Measurements from ENCODE around the gene RIBC1.

Gene RIBC1

GRCh38 chrX:53441531-53442321 is 19.1 kb downstream of the RIBC1 start (continued):
- TF ChIP-seq ZNF2 (tag by site-specific recombination; IDR thresholded peaks at IDR 0.05) = no peak
- peak; percentile 87 for TF ChIP-seq ZNF335 (tag by site-specific recombination; conservative IDR thresholded peaks at IDR 0.05)
- no peak for TF ChIP-seq ZSCAN16 (tag by site-specific recombination; IDR thresholded peaks at IDR 0.05)
- TF ChIP-seq EGR2 (tag by site-specific recombination; IDR thresholded peaks at IDR 0.05; ENCODE audit: low read depth) = no peak
- peak; percentile 84 for TF ChIP-seq ZNF610 (tag by site-specific recombination; IDR thresholded peaks at IDR 0.05; ENCODE audit: borderline replicate concordance)
- 0 out of 2 replicates have a peak, but pooled peaks have one; percentile 5 for TF ChIP-seq ZBTB8A (tag by site-specific recombination; IDR thresholded peaks at IDR 0.05)
- no peak for TF ChIP-seq ZNF114 (tag by site-specific recombination; IDR thresholded peaks at IDR 0.05)
- peak; percentile 47 for TF ChIP-seq IKZF3 (tag by site-specific recombination; IDR thresholded peaks at IDR 0.05)
- no peak for TF ChIP-seq ZNF138 (tag by site-specific recombination; IDR thresholded peaks at IDR 0.05; ENCODE audit: borderline replicate concordance)
- no peak for TF ChIP-seq ZNF23 (tag by site-specific recombination; IDR thresholded peaks at IDR 0.05; ENCODE audit: borderline replicate concordance)
- TF ChIP-seq ZNF362 (tag by site-specific recombination; IDR thresholded peaks at IDR 0.05) = no peak
- TF ChIP-seq ZNF555 (tag by site-specific recombination; conservative IDR thresholded peaks at IDR 0.05) = no peak
- TF ChIP-seq ZNF174 (tag by site-specific recombination; IDR thresholded peaks at IDR 0.05) = no peak
- TF ChIP-seq ZNF704 (tag by site-specific recombination; IDR thresholded peaks at IDR 0.05) = no peak
- TF ChIP-seq, protein P1, sequence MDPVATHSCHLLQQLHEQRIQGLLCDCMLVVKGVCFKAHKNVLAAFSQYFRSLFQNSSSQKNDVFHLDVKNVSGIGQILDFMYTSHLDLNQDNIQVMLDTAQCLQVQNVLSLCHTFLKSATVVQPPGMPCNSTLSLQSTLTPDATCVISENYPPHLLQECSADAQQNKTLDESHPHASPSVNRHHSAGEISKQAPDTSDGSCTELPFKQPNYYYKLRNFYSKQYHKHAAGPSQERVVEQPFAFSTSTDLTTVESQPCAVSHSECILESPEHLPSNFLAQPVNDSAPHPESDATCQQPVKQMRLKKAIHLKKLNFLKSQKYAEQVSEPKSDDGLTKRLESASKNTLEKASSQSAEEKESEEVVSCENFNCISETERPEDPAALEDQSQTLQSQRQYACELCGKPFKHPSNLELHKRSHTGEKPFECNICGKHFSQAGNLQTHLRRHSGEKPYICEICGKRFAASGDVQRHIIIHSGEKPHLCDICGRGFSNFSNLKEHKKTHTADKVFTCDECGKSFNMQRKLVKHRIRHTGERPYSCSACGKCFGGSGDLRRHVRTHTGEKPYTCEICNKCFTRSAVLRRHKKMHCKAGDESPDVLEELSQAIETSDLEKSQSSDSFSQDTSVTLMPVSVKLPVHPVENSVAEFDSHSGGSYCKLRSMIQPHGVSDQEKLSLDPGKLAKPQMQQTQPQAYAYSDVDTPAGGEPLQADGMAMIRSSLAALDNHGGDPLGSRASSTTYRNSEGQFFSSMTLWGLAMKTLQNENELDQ (tag by site-specific recombination; IDR thresholded peaks at IDR 0.05; ENCODE audit: low read depth) = no peak
- no peak for TF ChIP-seq ZNF292 (tag by site-specific recombination; IDR thresholded peaks at IDR 0.05; ENCODE audit: borderline replicate concordance, low read depth)
- TF ChIP-seq ZBTB48 (tag by site-specific recombination; IDR thresholded peaks at IDR 0.05) = no peak

DNA sequence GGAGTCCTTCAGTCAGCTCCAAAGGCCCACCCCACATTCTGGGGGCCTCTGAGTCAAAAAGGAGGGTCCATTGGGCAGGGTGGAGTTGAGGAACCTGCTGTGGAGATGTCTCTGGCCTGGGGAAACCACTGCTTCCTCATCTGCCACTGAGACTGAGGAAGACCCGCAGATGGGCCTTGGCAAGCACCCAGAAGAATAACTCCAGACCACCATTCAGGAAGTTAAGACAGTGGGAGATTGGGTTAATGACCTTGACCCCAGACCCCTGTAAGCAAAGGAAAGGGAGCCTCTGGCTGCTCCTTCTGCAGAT is 19.6 kb downstream of the RIBC1 start:
- Histone ChIP-seq H3K4me3 (ENCODE audit: low read depth, low read length) (no peak overlapping the region; the same call in 1 of the 2 replicates), H3K27ac (ENCODE audit: extremely low read depth, low read depth, low read length) (no peak overlapping the region; the same call in 1 of the 2 replicates), H3K4me1 (ENCODE audit: control insufficient read depth, insufficient read depth, low read length) (peaks cover 3% of the 10 kb centered on the region; the same call in 1 of the 2 replicates), H3K36me3 (ENCODE audit: control insufficient read depth in 2 of 2, insufficient read depth in 1 of 2, low read length in 2 of 2) (no peaks in the 10 kb centered on the region; a peak in 1 of 3 replicates), H3K9me3 (ENCODE audit: control insufficient read depth, insufficient read depth, low read depth, low read length) (no peaks in the 10 kb centered on the region)
- ChIA-PET POLR2A (interaction anchor here (0.6 to 3.5 kb wide), 3 partner anchors 14 to 243 kb away, joined by 3 to 36 read pairs (median 3); partner anchors contain the start of genes RIBC1 and SMC1A), CTCF (interaction anchor here (1.0 to 3.9 kb wide), 3 partner anchors 17 to 129 kb away, joined by 3 to 17 read pairs (median 4); no protein-coding TSS in a partner anchor)
- no peak for TF ChIP-seq MEIS1 (CRISPR knock-in tag; IDR thresholded peaks at IDR 0.05; ENCODE audit: borderline replicate concordance)
- TF ChIP-seq ZIC2 (tag by site-specific recombination; IDR thresholded peaks at IDR 0.05) = no peak
- no peak for TF ChIP-seq MZF1 (tag by site-specific recombination; IDR thresholded peaks at IDR 0.05; ENCODE audit: borderline replicate concordance)
- no peak for TF ChIP-seq KLF16 (tag by site-specific recombination; IDR thresholded peaks at IDR 0.05)
- TF ChIP-seq GFI1B (tag by site-specific recombination; IDR thresholded peaks at IDR 0.05) = no peak
- TF ChIP-seq ZNF175 (tag by site-specific recombination; IDR thresholded peaks at IDR 0.05) = no peak
- no peak for TF ChIP-seq ZNF677 (tag by site-specific recombination; IDR thresholded peaks at IDR 0.05)
- TF ChIP-seq, protein P2, sequence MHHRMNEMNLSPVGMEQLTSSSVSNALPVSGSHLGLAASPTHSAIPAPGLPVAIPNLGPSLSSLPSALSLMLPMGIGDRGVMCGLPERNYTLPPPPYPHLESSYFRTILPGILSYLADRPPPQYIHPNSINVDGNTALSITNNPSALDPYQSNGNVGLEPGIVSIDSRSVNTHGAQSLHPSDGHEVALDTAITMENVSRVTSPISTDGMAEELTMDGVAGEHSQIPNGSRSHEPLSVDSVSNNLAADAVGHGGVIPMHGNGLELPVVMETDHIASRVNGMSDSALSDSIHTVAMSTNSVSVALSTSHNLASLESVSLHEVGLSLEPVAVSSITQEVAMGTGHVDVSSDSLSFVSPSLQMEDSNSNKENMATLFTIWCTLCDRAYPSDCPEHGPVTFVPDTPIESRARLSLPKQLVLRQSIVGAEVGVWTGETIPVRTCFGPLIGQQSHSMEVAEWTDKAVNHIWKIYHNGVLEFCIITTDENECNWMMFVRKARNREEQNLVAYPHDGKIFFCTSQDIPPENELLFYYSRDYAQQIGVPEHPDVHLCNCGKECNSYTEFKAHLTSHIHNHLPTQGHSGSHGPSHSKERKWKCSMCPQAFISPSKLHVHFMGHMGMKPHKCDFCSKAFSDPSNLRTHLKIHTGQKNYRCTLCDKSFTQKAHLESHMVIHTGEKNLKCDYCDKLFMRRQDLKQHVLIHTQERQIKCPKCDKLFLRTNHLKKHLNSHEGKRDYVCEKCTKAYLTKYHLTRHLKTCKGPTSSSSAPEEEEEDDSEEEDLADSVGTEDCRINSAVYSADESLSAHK (tag by site-specific recombination; IDR thresholded peaks at IDR 0.05) = no peak
- TF ChIP-seq YY2 (tag by site-specific recombination; IDR thresholded peaks at IDR 0.05) = no peak
- no peak for TF ChIP-seq KLF10 (tag by site-specific recombination; IDR thresholded peaks at IDR 0.05)
- TF ChIP-seq ZNF292 (tag by site-specific recombination; IDR thresholded peaks at IDR 0.05; ENCODE audit: borderline replicate concordance, low read depth) = no peak
- TF ChIP-seq ZNF354C (tag by site-specific recombination; IDR thresholded peaks at IDR 0.05; ENCODE audit: borderline replicate concordance, low read depth) = no peak
- no peak for TF ChIP-seq ZNF843 (tag by site-specific recombination; IDR thresholded peaks at IDR 0.05)

Data from HEK293 (cell line).